Cardiac atrium fibroblast (primary cell): ENCODE results near the gene SPAG5. TPM values are rescaled to one million over a fixed set of nuclear protein-coding genes. Genes with fewer than 3 reads are reported as not detected.

Experiments used
- total RNA-seq: library from RNA; depleted of rRNA; stranded (reverse); fragments of >200 nt; gene quantifications from 2 replicates; pipeline ENCODE4 v1.2.3, GENCODE V29; 2015

SPAG5 gene
- 7.2 and 9.1 TPM in 2 replicates for total RNA-seq

GRCh38 chr17:28598799-28599310, at the start of gene SPAG5:
TSS of gene SPAG5 (minus strand) at chr17:28599025. CDS start at chr17:28598946, 79 bp downstream.

GRCh38 chr17:28644787-28645575, 46.2 kb upstream of the SPAG5 start, which contains the start of gene BLTP2:
TSS of gene BLTP2 (minus strand) at chr17:28645158. CDS start at chr17:28645056, 102 bp downstream.

DNA sequence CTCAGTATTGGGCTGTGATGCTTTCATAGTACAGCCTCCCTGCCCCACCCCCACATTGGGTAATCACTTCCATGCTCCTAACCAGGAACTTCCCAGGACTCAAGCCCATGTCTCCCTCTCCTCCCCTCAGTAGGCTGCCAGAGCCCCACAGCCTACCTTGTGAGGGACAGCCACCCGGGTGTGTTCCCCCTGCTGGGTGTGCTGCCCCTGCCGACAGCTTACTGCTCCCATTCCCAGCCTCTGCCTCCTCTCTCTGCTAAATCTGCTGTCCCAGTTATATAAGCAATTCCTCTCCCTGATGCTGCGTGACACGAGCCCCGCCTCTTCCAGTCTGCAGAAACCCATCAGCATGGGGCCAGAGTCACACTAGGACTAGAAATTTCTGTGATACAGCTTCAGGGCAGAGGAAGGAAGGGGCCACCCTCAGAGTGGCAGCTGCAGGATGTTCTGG, 15.1 kb upstream of the SPAG5 start, which contains the start of gene RSKR:
Gene RSKR (minus strand): TSS at position 255 of the 451 bp plus-strand sequence. CDS start 24 bp downstream, at position 231.

GRCh38 chr17:28576758-28577465, 21.9 kb downstream of the SPAG5 start, which contains the start of gene ALDOC:
TSS of gene ALDOC (minus strand) at chr17:28576895. CDS start at chr17:28575532, 1,363 bp downstream.

DNA sequence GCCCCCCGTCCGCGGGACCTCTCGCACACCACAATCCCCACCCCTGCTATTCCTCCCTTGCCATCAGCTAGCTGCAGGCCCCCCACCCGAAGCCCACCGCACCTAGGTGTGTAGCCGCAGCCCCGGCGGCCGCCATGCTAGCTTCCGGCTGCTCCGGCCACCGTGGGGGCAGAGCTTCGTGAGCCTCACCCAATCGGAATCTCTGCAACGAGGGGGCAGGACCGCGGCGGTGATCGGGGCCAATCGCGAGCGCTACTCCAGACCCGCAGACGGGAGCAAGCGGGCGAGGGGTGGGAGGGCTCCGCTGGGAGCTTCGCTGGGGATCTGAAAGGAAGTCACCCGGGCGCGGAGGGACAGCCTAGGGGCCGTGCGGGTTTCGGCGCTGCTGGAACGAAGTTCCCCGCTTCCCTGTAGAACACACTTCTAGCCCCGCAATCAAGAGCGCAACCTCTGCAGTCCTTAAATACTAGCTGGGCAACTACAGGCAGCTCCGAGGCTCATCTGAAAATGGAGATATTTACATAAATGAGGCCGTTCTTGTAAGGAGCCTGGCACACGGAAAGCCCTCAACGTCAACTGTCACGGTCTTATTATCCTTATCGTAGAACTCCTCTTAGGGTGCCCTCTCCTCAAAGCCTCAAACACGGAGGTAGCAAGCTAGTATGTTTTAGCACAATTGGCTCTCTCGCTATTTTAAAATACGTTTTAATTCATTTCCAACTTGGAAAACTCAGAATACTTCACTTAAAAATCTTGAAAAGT, 27.3 kb downstream of the SPAG5 start, which contains the start of gene PIGS:
Gene PIGS (minus strand): TSS at position 164 of the 762 bp plus-strand sequence. CDS start 28 bp downstream, at position 136.

GRCh38 chr17:28552176-28552999, 46.4 kb downstream of the SPAG5 start, which contains the start of gene UNC119:
TSS of gene UNC119 (minus strand) at chr17:28552624. CDS start at chr17:28552557, 67 bp downstream.

Other genes with a start within 250 kb of the SPAG5 start
- gene POLDIP2, start 241.5 kb downstream of the SPAG5 start, total RNA-seq = 72.9 and 83.3 TPM in 2 replicates
- gene SEBOX, start 233.8 kb downstream of the SPAG5 start, total RNA-seq = not detected in 2 replicates
- gene VTN, start 228.7 kb downstream of the SPAG5 start, total RNA-seq = 8.1 and 52.8 TPM in 2 replicates
- gene SARM1, start 227.3 kb downstream of the SPAG5 start, total RNA-seq = 5.2 and 11.2 TPM in 2 replicates
- gene SLC46A1, start 192.8 kb downstream of the SPAG5 start, total RNA-seq = 6.3 and 13.4 TPM in 2 replicates
- gene SLC13A2, start 125.4 kb downstream of the SPAG5 start, total RNA-seq = not detected in 2 replicates
- gene FOXN1, start 92.7 kb downstream of the SPAG5 start, total RNA-seq = not detected in 2 replicates
- 33.5 and 43.7 TPM in 2 replicates for gene UNC119, start 46.4 kb downstream of the SPAG5 start, total RNA-seq
- gene PIGS, start 27.5 kb downstream of the SPAG5 start, total RNA-seq = 82.3 and 154 TPM in 2 replicates
- gene ALDOC, start 22.1 kb downstream of the SPAG5 start, total RNA-seq = 213 and 230 TPM in 2 replicates
- 0.81 and 6.0 TPM in 2 replicates for gene RSKR, start 15.2 kb upstream of the SPAG5 start, total RNA-seq
- gene BLTP2, start 46.1 kb upstream of the SPAG5 start, total RNA-seq = 71.1 and 102 TPM in 2 replicates
- gene SDF2, start 62.9 kb upstream of the SPAG5 start, total RNA-seq = 42.1 and 66.3 TPM in 2 replicates
- 32.0 and 40.7 TPM in 2 replicates for gene SUPT6H, start 63.2 kb upstream of the SPAG5 start, total RNA-seq
- under 0.01 TPM in 1 of 2 replicates, not detected in the other for gene PROCA1, start 112.9 kb upstream of the SPAG5 start, total RNA-seq
- gene RAB34, start 118.8 kb upstream of the SPAG5 start, total RNA-seq = 266 and 343 TPM in 2 replicates
- gene RPL23A, start 121.0 kb upstream of the SPAG5 start, total RNA-seq = 623 and 755 TPM in 2 replicates
- gene TLCD1, start 127.2 kb upstream of the SPAG5 start, total RNA-seq = 8.6 and 20.9 TPM in 2 replicates
- 2.6 and 3.2 TPM in 2 replicates for gene NEK8, start 129.8 kb upstream of the SPAG5 start, total RNA-seq
- 30.8 and 39.0 TPM in 2 replicates for gene TRAF4, start 145.0 kb upstream of the SPAG5 start, total RNA-seq
- 4.7 and 16.0 TPM in 2 replicates for gene FAM222B, start 243.8 kb upstream of the SPAG5 start, total RNA-seq